NAMALWA (cell line): ENCODE results near the gene CPNE2.
A peak's percentile ranks its signal among the peaks of the same experiment; 100 is the strongest.
"Not testable (repeated sequence)": the region's sequence is repeated elsewhere in the genome, so short reads cannot be mapped to it uniquely, and the experiment has no call there.

ENCODE experiments used
- DNase-seq: peaks from one replicate; pipeline ENCODE4 v3.0.0-alpha.2; 2015; ENCODE audit warnings: low spot score

CPNE2 gene

GRCh38 chr16:57091975-57092785, at the start of gene CPNE2:
CPNE2 (plus strand) TSS chr16:57092583; CDS start chr16:57110743, 18,160 bp downstream.
- peak; percentile 46 for DNase-seq

GRCh38 chr16:57043248-57043647, 49.1 kb upstream of the CPNE2 start:
- no peak for DNase-seq

- DNase-seq = peak; percentile 52
Observed at GRCh38 chr16:57044931-57045693, 47.3 kb upstream of the CPNE2 start.

GRCh38 chr16:57045694-57046381, 46.5 kb upstream of the CPNE2 start:
- DNase-seq = peak; percentile 90

GRCh38 chr16:57048095-57048494, 44.3 kb upstream of the CPNE2 start:
- no peak for DNase-seq

- no peak for DNase-seq
Observed at GRCh38 chr16:57049678-57050077, 42.7 kb upstream of the CPNE2 start.

- no peak for DNase-seq
Observed at GRCh38 chr16:57051696-57052228, 40.6 kb upstream of the CPNE2 start.

- no peak for DNase-seq
Observed at GRCh38 chr16:57053206-57053605, 39.2 kb upstream of the CPNE2 start.

GRCh38 chr16:57054338-57054737, 38.0 kb upstream of the CPNE2 start:
- no peak for DNase-seq

- no peak for DNase-seq
Observed at GRCh38 chr16:57054771-57055170, 37.6 kb upstream of the CPNE2 start.

GRCh38 chr16:57055671-57056070, 36.7 kb upstream of the CPNE2 start:
- DNase-seq = no peak

GRCh38 chr16:57058291-57058861, 34.0 kb upstream of the CPNE2 start:
- no peak for DNase-seq

- no peak for DNase-seq
Observed at GRCh38 chr16:57060323-57061083, 31.9 kb upstream of the CPNE2 start.

GRCh38 chr16:57061084-57061905, 31.1 kb upstream of the CPNE2 start:
- DNase-seq = no peak

GRCh38 chr16:57062329-57062728, 30.1 kb upstream of the CPNE2 start:
- no peak for DNase-seq

GRCh38 chr16:57063189-57063588, 29.2 kb upstream of the CPNE2 start:
- DNase-seq = not testable (repeated sequence)

- DNase-seq = no peak
Observed at GRCh38 chr16:57064995-57065394, 27.4 kb upstream of the CPNE2 start.

GRCh38 chr16:57066625-57067024, 25.8 kb upstream of the CPNE2 start:
- DNase-seq = no peak

GRCh38 chr16:57067347-57067746, 25.0 kb upstream of the CPNE2 start:
- no peak for DNase-seq

- no peak for DNase-seq
Observed at GRCh38 chr16:57069053-57069452, 23.3 kb upstream of the CPNE2 start.
